Esophagus muscularis mucosa (tissue), 4 donors: ENCODE measurements around the gene JKAMP. TPM values are rescaled to one million over a fixed set of nuclear protein-coding genes. Genes with fewer than 3 reads are reported as not detected.

ENCODE experiments used
- DNase-seq: peaks from one replicate; pipeline ENCODE4 v3.0.0-alpha.2; 2017; ENCODE audit errors: extremely low spot score
- H3K27ac ChIP-seq, 4 donors: fragments of 200-600 bp; sonication (generic); replicated peaks in 1 of 4; 1 replicate in 3 of 4; 2 replicates in 1 of 4; pipeline ENCODE4 v1.5.1; 2016 to 2019; ENCODE audit warnings: mild to moderate bottlenecking in 1 of 4
- H3K27me3 ChIP-seq, 4 donors: fragments of 200-600 bp; sonication (generic); one replicate each; pipeline versions ENCODE4 v1.5.1 to v1.6.0; 2016 to 2019
- H3K36me3 ChIP-seq, 4 donors: fragments of 200-600 bp; sonication (generic); one replicate each; pipeline ENCODE4 v1.5.1; 2016 to 2019
- H3K4me1 ChIP-seq, 4 donors: fragments of 200-600 bp; sonication (generic); one replicate each; pipeline ENCODE4 v1.5.1; 2016 to 2019
- H3K4me3 ChIP-seq, 4 donors: fragments of 200-600 bp; sonication (generic); 1 replicate in 2 of 4; 2 replicates in 2 of 4; pipeline ENCODE4 v1.5.1; 2016 to 2019; ENCODE audit warnings: mild to moderate bottlenecking in 4 of 4, moderate library complexity in 1 of 4
- H3K9me3 ChIP-seq, 4 donors: fragments of 200-600 bp; sonication (generic); 1 replicate in 3 of 4; 2 replicates in 1 of 4; pipeline ENCODE4 v1.5.1; 2016 to 2019
- EP300 ChIP-seq: sonication (generic); formaldehyde crosslinking; IDR thresholded peaks from one replicate; pipeline ENCODE4 v1.6.1; 2017; ENCODE audit warnings: antibody characterized with exemption
- POLR2A ChIP-seq: fragments of 450-650 bp; IDR thresholded peaks from one replicate; pipeline ENCODE4 v1.6.1; 2017; ENCODE audit warnings: antibody characterized with exemption, moderate library complexity, mild to moderate bottlenecking, low read depth
- POLR2AphosphoS5 ChIP-seq, 2 donors: sonication (generic); formaldehyde crosslinking; IDR thresholded peaks; one replicate each; pipeline ENCODE4 v1.6.1; 2017; ENCODE audit warnings: antibody characterized with exemption in 2 of 2
- WGBS: methylation state at CpG from one replicate; pipeline ENCODE4 v1.1.5; 2018; 5-methylcytosine and 5-hydroxymethylcytosine counted together
- intact Hi-C: fragments of 100-400 bp; cut with DNase I; formaldehyde crosslinking; loops from one replicate; pipeline ENCODE4 v1.15.1; 2023
- total RNA-seq, 4 donors: library from RNA; depleted of rRNA; stranded (reverse); fragments of >200 nt; gene quantifications; one replicate each; pipeline versions ENCODE4 v1.1.0 to v1.2.1, GENCODE V29; 2016
- TF ChIP-seq, protein P1 (sequence below), 3 experiments: fragments of 200-600 bp in 2 of 3; fragments of 450-650 bp in 1 of 3; sonication (generic) in 2 of 3; IDR thresholded peaks; one replicate each; pipeline ENCODE4 v1.5.1; 2017 to 2019; ENCODE audit warnings: antibody characterized with exemption in 3 of 3, mild to moderate bottlenecking in 2 of 3, moderate library complexity in 1 of 3

JKAMP gene
- total RNA-seq, 4 donors from 2014 or later = 23.3 to 27.8 (median 26.3) TPM

DNA sequence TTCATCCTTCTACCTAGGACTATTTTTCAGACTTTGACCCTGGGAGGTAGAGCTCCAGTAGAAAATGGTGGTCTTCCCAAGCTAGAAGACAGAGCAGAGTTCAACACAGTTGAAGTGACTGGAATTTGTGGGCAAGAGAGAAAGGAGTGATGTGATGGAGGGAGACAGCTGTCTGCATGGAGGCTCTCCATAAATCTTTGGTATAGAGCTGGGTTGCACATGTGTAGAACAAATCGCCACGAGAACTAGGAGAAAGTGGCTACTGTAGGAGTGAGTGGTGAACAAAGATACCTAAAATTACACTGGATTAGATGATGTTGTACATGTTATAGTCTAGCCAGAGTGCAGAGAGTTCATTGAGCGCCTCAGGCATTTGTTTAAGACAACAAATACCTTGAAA lies 33.6 kb upstream of the JKAMP start:
- TF ChIP-seq POLR2AphosphoS5 (IDR thresholded peaks at IDR 0.05) = no peak
- no peak for TF ChIP-seq POLR2A
- TF ChIP-seq, protein P1, sequence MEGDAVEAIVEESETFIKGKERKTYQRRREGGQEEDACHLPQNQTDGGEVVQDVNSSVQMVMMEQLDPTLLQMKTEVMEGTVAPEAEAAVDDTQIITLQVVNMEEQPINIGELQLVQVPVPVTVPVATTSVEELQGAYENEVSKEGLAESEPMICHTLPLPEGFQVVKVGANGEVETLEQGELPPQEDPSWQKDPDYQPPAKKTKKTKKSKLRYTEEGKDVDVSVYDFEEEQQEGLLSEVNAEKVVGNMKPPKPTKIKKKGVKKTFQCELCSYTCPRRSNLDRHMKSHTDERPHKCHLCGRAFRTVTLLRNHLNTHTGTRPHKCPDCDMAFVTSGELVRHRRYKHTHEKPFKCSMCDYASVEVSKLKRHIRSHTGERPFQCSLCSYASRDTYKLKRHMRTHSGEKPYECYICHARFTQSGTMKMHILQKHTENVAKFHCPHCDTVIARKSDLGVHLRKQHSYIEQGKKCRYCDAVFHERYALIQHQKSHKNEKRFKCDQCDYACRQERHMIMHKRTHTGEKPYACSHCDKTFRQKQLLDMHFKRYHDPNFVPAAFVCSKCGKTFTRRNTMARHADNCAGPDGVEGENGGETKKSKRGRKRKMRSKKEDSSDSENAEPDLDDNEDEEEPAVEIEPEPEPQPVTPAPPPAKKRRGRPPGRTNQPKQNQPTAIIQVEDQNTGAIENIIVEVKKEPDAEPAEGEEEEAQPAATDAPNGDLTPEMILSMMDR (IDR thresholded peaks at IDR 0.05) = no peak
- no peak for TF ChIP-seq EP300
- intact Hi-C loops = loop anchor here (10.0 kb wide), 1 partner anchor 416 kb away; no protein-coding TSS in a partner anchor

DNA sequence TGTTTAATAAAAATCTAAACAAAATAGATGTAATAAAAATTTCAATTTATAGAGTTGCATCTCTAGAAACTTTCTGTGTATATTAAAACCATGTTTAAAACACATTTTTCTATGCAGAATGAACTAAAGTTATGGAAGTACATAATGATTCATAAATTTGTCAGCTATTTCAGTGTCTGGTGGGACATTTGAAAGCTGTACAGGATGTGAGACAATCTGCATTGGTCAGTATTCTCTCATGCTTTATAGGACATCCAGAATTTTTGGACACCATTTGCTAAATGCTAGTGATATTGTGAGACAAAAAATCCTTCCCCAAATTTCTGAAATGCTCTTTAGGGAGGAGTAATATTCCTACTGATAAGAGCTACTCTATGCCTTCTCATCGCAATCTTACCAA lies 32.5 kb upstream of the JKAMP start:
- intact Hi-C loops = loop anchor here (10.0 kb wide), 1 partner anchor 417 kb away; no protein-coding TSS in a partner anchor
- TF ChIP-seq POLR2AphosphoS5 (IDR thresholded peaks at IDR 0.05) = no peak
- TF ChIP-seq, protein P1 (IDR thresholded peaks at IDR 0.05) = no peak
- no peak for TF ChIP-seq EP300
- Histone ChIP-seq H3K27ac (no peak overlapping the region), H3K27me3 (no peaks in the 10 kb centered on the region), H3K4me1 (peaks cover 0 to 8% (median 0%) of the 10 kb centered on the region in 4 donors), H3K36me3 (peaks cover 0 to 17% (median 2%) of the 10 kb centered on the region in 4 donors), H3K9me3 (no peaks in the 10 kb centered on the region), H3K4me3 (no peak overlapping the region)
- 97% methylated on average over 1 of the region's 1 CpG for WGBS
- DNase-seq = no peak

More for the DNA sequence above, 33.6 kb upstream of the JKAMP start:
- H3K4me1 ChIP-seq = peaks cover 0 to 8% (median 0%) of the 10 kb centered on the region in 4 donors
- H3K36me3 ChIP-seq = peaks cover 0 to 11% (median 2%) of the 10 kb centered on the region in 4 donors
- DNase-seq = no peak
- 97% methylated on average over 3 of the region's 3 CpGs for WGBS
- H3K27me3 ChIP-seq = no peaks in the 10 kb centered on the region
- no peak overlapping the region for H3K27ac ChIP-seq
- no peak overlapping the region for H3K4me3 ChIP-seq
- H3K9me3 ChIP-seq = no peaks in the 10 kb centered on the region

DNA sequence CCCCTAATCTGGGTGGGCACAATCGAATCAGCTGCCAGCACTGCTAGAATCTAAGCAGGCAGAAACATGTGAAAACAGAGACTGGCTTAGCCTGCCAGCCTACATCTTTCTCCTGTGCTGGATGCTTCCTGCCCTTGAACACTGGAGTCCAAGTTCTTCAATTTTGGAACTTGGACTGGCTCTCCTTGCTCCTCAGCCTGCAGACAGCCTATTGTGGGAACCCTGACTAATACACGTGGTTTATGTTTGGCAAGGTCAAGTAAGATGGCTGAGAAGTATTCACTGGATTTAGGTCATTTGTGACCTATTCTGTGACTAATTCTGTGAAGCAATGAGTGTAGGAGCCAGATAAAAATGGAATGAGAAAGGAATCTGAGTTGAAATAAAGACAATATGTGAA lies 30.2 kb upstream of the JKAMP start:
- H3K9me3 ChIP-seq = no peaks in the 10 kb centered on the region
- no peak overlapping the region for H3K4me3 ChIP-seq
- intact Hi-C loops = loop anchor here (10.0 kb wide), 1 partner anchor 419 kb away; no protein-coding TSS in a partner anchor
- H3K27ac ChIP-seq = peak overlapping the region in 2 of 4 donors; percentile 11 to 38
- TF ChIP-seq POLR2A (no peak), POLR2AphosphoS5 (IDR thresholded peaks at IDR 0.05) (peak in 1 of 2 donors; percentile 22), EP300 (no peak)
- TF ChIP-seq, protein P1 (IDR thresholded peaks at IDR 0.05) = no peak
- H3K4me1 ChIP-seq = peaks cover 0 to 8% (median 0%) of the 10 kb centered on the region in 4 donors
- H3K27me3 ChIP-seq = no peaks in the 10 kb centered on the region
- H3K36me3 ChIP-seq = peaks cover 0 to 18% (median 2%) of the 10 kb centered on the region in 4 donors
- DNase-seq = no peak
- WGBS = 64% methylated on average over 2 of the region's 2 CpGs

DNA sequence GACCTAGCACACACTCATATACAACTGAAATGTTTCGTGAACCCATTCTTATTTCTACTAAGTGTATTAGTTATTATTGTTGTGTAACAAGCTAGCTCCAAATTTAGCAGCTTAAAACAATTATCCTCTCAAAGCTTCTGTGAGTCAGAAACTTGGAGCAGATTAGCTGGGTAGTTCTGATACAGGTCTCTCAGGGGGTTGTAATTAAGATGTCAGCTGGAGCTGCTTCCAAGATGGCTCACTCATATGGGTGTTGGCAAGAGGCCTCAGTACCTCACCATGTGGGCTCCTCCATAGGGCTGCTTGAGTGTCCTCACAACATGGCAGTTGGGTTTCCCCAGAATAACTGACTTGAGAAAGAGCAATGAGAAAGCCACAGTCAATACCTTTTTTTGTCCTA lies 28.9 kb upstream of the JKAMP start:
- H3K9me3 ChIP-seq = no peaks in the 10 kb centered on the region
- peaks cover 0 to 8% (median 0%) of the 10 kb centered on the region in 4 donors for H3K4me1 ChIP-seq
- no peak overlapping the region for H3K4me3 ChIP-seq
- H3K36me3 ChIP-seq = peaks cover 0 to 18% (median 2%) of the 10 kb centered on the region in 4 donors
- TF ChIP-seq POLR2A = no peak
- TF ChIP-seq EP300 = no peak
- no peak for TF ChIP-seq POLR2AphosphoS5 (IDR thresholded peaks at IDR 0.05)
- TF ChIP-seq, protein P1 (IDR thresholded peaks at IDR 0.05) = no peak
- H3K27me3 ChIP-seq = no peaks in the 10 kb centered on the region
- H3K27ac ChIP-seq = no peak overlapping the region
- no peak for DNase-seq
- intact Hi-C loops = loop anchor here (10.0 kb wide), 1 partner anchor 421 kb away; no protein-coding TSS in a partner anchor
- 94% methylated on average over 1 of the region's 1 CpG for WGBS

DNA sequence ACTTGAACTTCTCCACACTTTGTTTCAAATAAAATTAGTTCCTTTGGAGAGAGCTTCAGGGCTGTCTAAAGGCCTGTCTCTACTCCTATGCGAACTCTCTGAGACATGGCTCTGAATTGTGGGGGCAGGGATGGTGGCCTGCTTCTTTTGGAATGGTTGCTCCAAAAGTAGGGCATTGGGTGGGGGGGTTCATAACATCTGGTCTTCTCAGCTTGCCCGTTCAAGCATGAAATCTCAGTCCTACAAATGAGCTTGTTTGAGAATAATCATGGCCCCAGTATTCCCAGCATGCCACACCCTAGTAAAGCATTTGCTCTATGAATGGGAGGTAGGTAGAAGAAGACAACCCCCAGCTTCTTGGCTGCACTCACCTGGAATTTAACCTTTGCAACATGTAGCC lies 25.8 kb upstream of the JKAMP start:
- no peak for TF ChIP-seq POLR2AphosphoS5 (IDR thresholded peaks at IDR 0.05)
- TF ChIP-seq POLR2A = no peak
- no peak for TF ChIP-seq EP300
- TF ChIP-seq, protein P1 (IDR thresholded peaks at IDR 0.05) = no peak
- no peak overlapping the region for H3K4me3 ChIP-seq
- intact Hi-C loops = loop anchor here (10.0 kb wide), 1 partner anchor 424 kb away; no protein-coding TSS in a partner anchor
- no peak overlapping the region for H3K27ac ChIP-seq
- 100% methylated on average over 2 of the region's 2 CpGs for WGBS
- H3K4me1 ChIP-seq = peaks cover 0 to 11% (median 6%) of the 10 kb centered on the region in 4 donors
- H3K9me3 ChIP-seq = no peaks in the 10 kb centered on the region
- H3K27me3 ChIP-seq = no peaks in the 10 kb centered on the region
- peaks cover 0 to 18% (median 2%) of the 10 kb centered on the region in 4 donors for H3K36me3 ChIP-seq
- no peak for DNase-seq
